Measurements from ENCODE around the gene DLGAP1. TPM values are rescaled to one million over a fixed set of nuclear protein-coding genes. Genes with fewer than 3 reads are reported as not detected.

DLGAP1 gene
- total RNA-seq, 6 experiments from 2014 or later: 0.19 to 1.3 (median 0.62) TPM

- H3K27ac Mint-ChIP-seq: no peak overlapping the region
- H3K4me3 Mint-ChIP-seq: no peak overlapping the region
- TF ChIP-seq, protein P1, sequence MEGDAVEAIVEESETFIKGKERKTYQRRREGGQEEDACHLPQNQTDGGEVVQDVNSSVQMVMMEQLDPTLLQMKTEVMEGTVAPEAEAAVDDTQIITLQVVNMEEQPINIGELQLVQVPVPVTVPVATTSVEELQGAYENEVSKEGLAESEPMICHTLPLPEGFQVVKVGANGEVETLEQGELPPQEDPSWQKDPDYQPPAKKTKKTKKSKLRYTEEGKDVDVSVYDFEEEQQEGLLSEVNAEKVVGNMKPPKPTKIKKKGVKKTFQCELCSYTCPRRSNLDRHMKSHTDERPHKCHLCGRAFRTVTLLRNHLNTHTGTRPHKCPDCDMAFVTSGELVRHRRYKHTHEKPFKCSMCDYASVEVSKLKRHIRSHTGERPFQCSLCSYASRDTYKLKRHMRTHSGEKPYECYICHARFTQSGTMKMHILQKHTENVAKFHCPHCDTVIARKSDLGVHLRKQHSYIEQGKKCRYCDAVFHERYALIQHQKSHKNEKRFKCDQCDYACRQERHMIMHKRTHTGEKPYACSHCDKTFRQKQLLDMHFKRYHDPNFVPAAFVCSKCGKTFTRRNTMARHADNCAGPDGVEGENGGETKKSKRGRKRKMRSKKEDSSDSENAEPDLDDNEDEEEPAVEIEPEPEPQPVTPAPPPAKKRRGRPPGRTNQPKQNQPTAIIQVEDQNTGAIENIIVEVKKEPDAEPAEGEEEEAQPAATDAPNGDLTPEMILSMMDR (IDR thresholded peaks at IDR 0.05): no peak
- H3K9me3 Mint-ChIP-seq: no peaks in the 10 kb centered on the region
- H3K36me3 Mint-ChIP-seq (ENCODE audit: low read depth): no peaks in the 10 kb centered on the region
- H3K4me1 Mint-ChIP-seq (ENCODE audit: low read depth): no peaks in the 10 kb centered on the region
- H3K27me3 Mint-ChIP-seq (ENCODE audit: insufficient read depth): no peaks in the 10 kb centered on the region
- no peak for DNase-seq
Measured at GRCh38 chr18:3804336-3804735, 650.8 kb downstream of the DLGAP1 start.

GRCh38 chr18:3803350-3803749 lies 651.8 kb downstream of the DLGAP1 start:
- DNase-seq: no peak
- Mint-ChIP-seq H3K27ac (no peak overlapping the region), H3K4me1 (ENCODE audit: low read depth) (no peaks in the 10 kb centered on the region), H3K4me3 (no peak overlapping the region), H3K36me3 (ENCODE audit: low read depth) (no peaks in the 10 kb centered on the region), H3K27me3 (ENCODE audit: insufficient read depth) (no peaks in the 10 kb centered on the region), H3K9me3 (no peaks in the 10 kb centered on the region)
- TF ChIP-seq, protein P1 (IDR thresholded peaks at IDR 0.05): no peak

DNA sequence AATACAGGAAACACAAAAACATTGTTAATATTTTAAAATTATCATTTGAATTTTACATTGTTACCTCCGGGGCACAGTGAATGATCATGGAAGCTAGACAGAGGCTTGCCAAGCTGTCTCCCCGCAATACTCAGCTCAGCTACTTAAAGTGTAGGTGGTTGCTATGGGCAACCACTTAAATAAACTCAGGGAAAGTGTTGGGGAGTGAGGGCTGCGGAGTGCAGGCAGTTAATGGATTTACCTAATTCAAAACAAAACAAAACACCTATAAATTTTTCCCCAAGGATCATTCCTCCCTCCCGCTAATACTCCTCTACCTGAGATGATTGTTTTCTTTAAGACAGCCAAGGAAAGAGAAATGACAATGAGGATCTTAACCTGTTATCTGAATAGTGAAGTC lies 655.6 kb downstream of the DLGAP1 start:
- H3K36me3 Mint-ChIP-seq (ENCODE audit: low read depth): peaks cover 4% of the 10 kb centered on the region; the same call in 1 of the 2 replicates
- 0 out of 2 replicates have a peak overlapping the region, but pooled peaks have one; percentile 33 for H3K27ac Mint-ChIP-seq
- no peak for DNase-seq
- peaks cover 2% of the 10 kb centered on the region for H3K27me3 Mint-ChIP-seq (ENCODE audit: insufficient read depth)
- H3K4me1 Mint-ChIP-seq (ENCODE audit: low read depth): peaks cover 16% of the 10 kb centered on the region
- no peak overlapping the region for H3K4me3 Mint-ChIP-seq
- H3K9me3 Mint-ChIP-seq: no peaks in the 10 kb centered on the region
- TF ChIP-seq, protein P1 (IDR thresholded peaks at IDR 0.05): no peak

DNA sequence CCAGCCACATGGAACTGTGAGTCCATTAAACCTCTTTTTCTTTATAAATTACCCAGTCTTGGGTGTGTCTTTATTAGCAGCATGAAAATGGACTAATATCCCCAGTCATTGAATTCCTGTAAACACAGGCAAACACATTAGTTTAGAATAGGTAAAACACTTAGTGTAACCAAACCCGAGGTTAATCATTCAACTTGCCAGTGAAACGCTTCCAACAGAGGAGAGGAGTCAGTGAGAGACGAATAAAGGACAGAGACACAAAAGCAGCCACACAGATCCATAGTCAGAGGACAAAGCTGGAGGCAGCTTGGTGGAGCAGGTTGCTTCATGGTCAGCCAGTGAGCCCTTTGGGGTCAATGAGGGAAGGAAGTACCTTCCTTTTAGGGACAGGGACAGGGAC lies 657.1 kb downstream of the DLGAP1 start:
- H3K4me3 Mint-ChIP-seq: no peak overlapping the region
- no peak for DNase-seq
- H3K36me3 Mint-ChIP-seq (ENCODE audit: low read depth): peaks cover 4% of the 10 kb centered on the region; the same call in 1 of the 2 replicates
- peaks cover 2% of the 10 kb centered on the region for H3K27me3 Mint-ChIP-seq (ENCODE audit: insufficient read depth)
- no peaks in the 10 kb centered on the region for H3K9me3 Mint-ChIP-seq
- peaks cover 31% of the 10 kb centered on the region for H3K4me1 Mint-ChIP-seq (ENCODE audit: low read depth)
- no peak overlapping the region for H3K27ac Mint-ChIP-seq
- TF ChIP-seq, protein P1 (IDR thresholded peaks at IDR 0.05): no peak

- H3K9me3 Mint-ChIP-seq: no peaks in the 10 kb centered on the region
- peaks cover 4% of the 10 kb centered on the region; the same call in 1 of the 2 replicates for H3K36me3 Mint-ChIP-seq (ENCODE audit: low read depth)
- H3K4me3 Mint-ChIP-seq: no peak overlapping the region
- H3K27ac Mint-ChIP-seq: peak overlapping the region; percentile 80; the same call in 1 of the 2 replicates
- peaks cover 2% of the 10 kb centered on the region for H3K27me3 Mint-ChIP-seq (ENCODE audit: insufficient read depth)
- peaks cover 32% of the 10 kb centered on the region for H3K4me1 Mint-ChIP-seq (ENCODE audit: low read depth)
- no peak for DNase-seq
- TF ChIP-seq, protein P1 (IDR thresholded peaks at IDR 0.05): no peak
Measured at GRCh38 chr18:3796434-3796833, 658.7 kb downstream of the DLGAP1 start.

All from HFFc6 (cell line).